GM13976 (cell line): ENCODE results near the gene TEX13C.

Experiments used
- DNase-seq: peaks from one replicate; pipeline ENCODE4 v3.0.0; 2012; ENCODE audit warnings: low spot score
- CTCF ChIP-seq: IDR thresholded peaks from 2 replicates; pipeline ENCODE4 v1.5.1; 2012; ENCODE audit warnings: borderline replicate concordance, mild to moderate bottlenecking; ENCODE audit not compliant: insufficient read depth; ENCODE audit errors: extremely low read depth, missing control alignments, control extremely low read depth
- in situ Hi-C: fragments of 300-500 bp; cut with MboI; formaldehyde crosslinking; loops from one replicate; pipeline ENCODE4 v1.12.0; 2022; ENCODE audit warnings: low sequenced_read_pairs, mixed read lengths, inconsistent platforms; ENCODE audit not compliant: unreplicated experiment

The TEX13C gene

GRCh38 chrX:125326599-125326998 is 6.9 kb downstream of the TEX13C start:
- DNase-seq: no peak
- no peak for TF ChIP-seq CTCF
- in situ Hi-C loops: no loop called here

GRCh38 chrX:125327891-125328290 is 8.2 kb downstream of the TEX13C start:
- no peak for DNase-seq
- in situ Hi-C loops: no loop called here
- no peak for TF ChIP-seq CTCF

GRCh38 chrX:125333583-125333982 is 13.9 kb downstream of the TEX13C start:
- in situ Hi-C loops: no loop called here
- no peak for DNase-seq
- no peak for TF ChIP-seq CTCF

- TF ChIP-seq CTCF: no peak
- no peak for DNase-seq
- in situ Hi-C loops: no loop called here
Observed at GRCh38 chrX:125340490-125340889, 20.8 kb downstream of the TEX13C start.

- no peak for DNase-seq
- TF ChIP-seq CTCF: no peak
- in situ Hi-C loops: no loop called here
Observed at GRCh38 chrX:125374169-125374568, 54.5 kb downstream of the TEX13C start.
